GM21515 (cell line): Measurements from ENCODE around the gene TAF12.
"Not testable (repeated sequence)": the region's sequence is repeated elsewhere in the genome, so short reads cannot be mapped to it uniquely, and the experiment has no call there.

ENCODE experiments used
- ATAC-seq: cut with Tn5 transposase; IDR thresholded peaks from one replicate; pipeline ENCODE4 v1.9.1; 2021; ENCODE audit not compliant: unreplicated experiment

TAF12 gene

GRCh38 chr1:28582248-28582615 is 60.6 kb downstream of the TAF12 start:
- no peak for ATAC-seq

GRCh38 chr1:28581531-28582247 is 61.2 kb downstream of the TAF12 start:
- ATAC-seq, result peak; percentile 82

GRCh38 chr1:28580722-28581530 is 61.9 kb downstream of the TAF12 start:
- ATAC-seq, result peak; percentile 20

- no peak for ATAC-seq
Observed at GRCh38 chr1:28579401-28579800, 63.5 kb downstream of the TAF12 start.

- no peak for ATAC-seq
Observed at GRCh38 chr1:28578696-28579218, 64.1 kb downstream of the TAF12 start.

- no peak for ATAC-seq
Observed at GRCh38 chr1:28577738-28578536, 64.9 kb downstream of the TAF12 start.

GRCh38 chr1:28577052-28577678 is 65.7 kb downstream of the TAF12 start:
- no peak for ATAC-seq

GRCh38 chr1:28573564-28573963 is 69.3 kb downstream of the TAF12 start:
- no peak for ATAC-seq

GRCh38 chr1:28572891-28573290 is 70.0 kb downstream of the TAF12 start:
- ATAC-seq, result not testable (repeated sequence)

GRCh38 chr1:28571911-28572310 is 71.0 kb downstream of the TAF12 start:
- no peak for ATAC-seq

GRCh38 chr1:28566931-28567330 is 75.9 kb downstream of the TAF12 start:
- ATAC-seq, result no peak

GRCh38 chr1:28565726-28566125 is 77.1 kb downstream of the TAF12 start:
- no peak for ATAC-seq

- ATAC-seq, result no peak
Observed at GRCh38 chr1:28565040-28565439, 77.8 kb downstream of the TAF12 start.

GRCh38 chr1:28564310-28564709 is 78.6 kb downstream of the TAF12 start:
- no peak for ATAC-seq

GRCh38 chr1:28560886-28561285 is 82.0 kb downstream of the TAF12 start:
- no peak for ATAC-seq
